NCI-H774 (cell line): ENCODE measurements around the gene MEF2D.

Experiments used
- DNase-seq: peaks from one replicate; lab custom pipeline; 2025; lab: John Stamatoyannopoulos, UW

MEF2D gene

GRCh38 chr1:156443286-156443685 is 57.3 kb downstream of the MEF2D start:
- no peak for DNase-seq

GRCh38 chr1:156440654-156441437 is 59.7 kb downstream of the MEF2D start:
- no peak for DNase-seq

GRCh38 chr1:156439777-156440183 is 60.8 kb downstream of the MEF2D start:
- DNase-seq = no peak

GRCh38 chr1:156439036-156439776 is 61.4 kb downstream of the MEF2D start:
- DNase-seq = no peak

GRCh38 chr1:156438278-156438987 is 62.1 kb downstream of the MEF2D start:
- DNase-seq = no peak

GRCh38 chr1:156437037-156437867 is 63.3 kb downstream of the MEF2D start:
- no peak for DNase-seq

- DNase-seq = no peak
Measured at GRCh38 chr1:156436141-156437036, 64.2 kb downstream of the MEF2D start.

- DNase-seq = no peak
Measured at GRCh38 chr1:156435545-156436140, 64.9 kb downstream of the MEF2D start.

- DNase-seq = no peak
Measured at GRCh38 chr1:156434989-156435544, 65.5 kb downstream of the MEF2D start.

- DNase-seq = no peak
Measured at GRCh38 chr1:156433602-156434001, 67.0 kb downstream of the MEF2D start.

GRCh38 chr1:156433032-156433431 is 67.5 kb downstream of the MEF2D start:
- no peak for DNase-seq

GRCh38 chr1:156432669-156433018 is 67.9 kb downstream of the MEF2D start:
- DNase-seq = no peak

GRCh38 chr1:156431769-156432668 is 68.6 kb downstream of the MEF2D start:
- DNase-seq = no peak

GRCh38 chr1:156431366-156431765 is 69.2 kb downstream of the MEF2D start:
- DNase-seq = no peak

- DNase-seq = no peak
Measured at GRCh38 chr1:156430866-156431265, 69.7 kb downstream of the MEF2D start.

- DNase-seq = no peak
Measured at GRCh38 chr1:156430303-156430702, 70.3 kb downstream of the MEF2D start.

- no peak for DNase-seq
Measured at GRCh38 chr1:156429313-156430060, 71.1 kb downstream of the MEF2D start.

GRCh38 chr1:156428746-156429288 is 71.8 kb downstream of the MEF2D start:
- no peak for DNase-seq
